Measurements from ENCODE around the gene LRRC74A.

DNA sequence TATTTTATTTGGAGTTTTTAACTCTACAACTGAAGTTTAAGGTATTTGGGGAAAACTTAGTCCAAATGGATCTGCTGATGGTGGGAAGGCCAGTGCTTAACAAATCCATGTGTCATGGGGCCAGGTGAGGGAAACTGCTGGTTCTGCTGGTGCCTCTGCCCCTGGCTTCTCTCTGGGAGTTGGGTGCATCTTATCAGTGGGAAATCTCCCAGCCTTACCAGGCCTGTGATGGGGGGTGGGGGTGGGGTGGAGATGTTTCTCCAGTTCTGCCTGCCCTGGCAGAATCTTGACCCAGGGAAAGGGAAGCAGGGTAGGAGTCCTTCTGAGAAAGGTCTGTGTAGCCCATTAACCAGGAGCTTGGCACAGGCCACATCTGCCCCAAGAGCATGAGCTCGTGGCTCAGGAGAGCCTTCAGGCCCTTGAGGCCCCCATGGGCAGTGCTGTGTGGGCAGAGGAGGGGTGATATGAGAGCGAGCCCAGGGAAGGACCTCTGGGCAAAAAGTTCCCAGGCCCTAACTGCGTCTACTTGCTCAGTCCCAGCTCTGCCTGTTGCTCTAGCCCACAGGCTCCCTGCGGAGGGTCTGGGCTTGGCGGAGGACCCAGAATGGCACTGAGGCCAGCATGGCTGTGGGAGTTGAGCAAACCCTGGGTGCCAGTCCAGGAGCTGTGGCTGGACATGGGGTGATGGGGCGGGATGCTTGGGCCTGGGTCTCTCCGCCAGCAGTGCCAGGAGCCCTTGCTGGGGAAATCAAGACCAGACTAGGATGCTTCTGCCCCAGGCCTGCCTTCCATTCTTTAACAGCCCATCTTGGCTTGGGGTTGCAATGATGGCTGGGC is 46.8 kb upstream of the LRRC74A start:
- TF ChIP-seq, protein P1, sequence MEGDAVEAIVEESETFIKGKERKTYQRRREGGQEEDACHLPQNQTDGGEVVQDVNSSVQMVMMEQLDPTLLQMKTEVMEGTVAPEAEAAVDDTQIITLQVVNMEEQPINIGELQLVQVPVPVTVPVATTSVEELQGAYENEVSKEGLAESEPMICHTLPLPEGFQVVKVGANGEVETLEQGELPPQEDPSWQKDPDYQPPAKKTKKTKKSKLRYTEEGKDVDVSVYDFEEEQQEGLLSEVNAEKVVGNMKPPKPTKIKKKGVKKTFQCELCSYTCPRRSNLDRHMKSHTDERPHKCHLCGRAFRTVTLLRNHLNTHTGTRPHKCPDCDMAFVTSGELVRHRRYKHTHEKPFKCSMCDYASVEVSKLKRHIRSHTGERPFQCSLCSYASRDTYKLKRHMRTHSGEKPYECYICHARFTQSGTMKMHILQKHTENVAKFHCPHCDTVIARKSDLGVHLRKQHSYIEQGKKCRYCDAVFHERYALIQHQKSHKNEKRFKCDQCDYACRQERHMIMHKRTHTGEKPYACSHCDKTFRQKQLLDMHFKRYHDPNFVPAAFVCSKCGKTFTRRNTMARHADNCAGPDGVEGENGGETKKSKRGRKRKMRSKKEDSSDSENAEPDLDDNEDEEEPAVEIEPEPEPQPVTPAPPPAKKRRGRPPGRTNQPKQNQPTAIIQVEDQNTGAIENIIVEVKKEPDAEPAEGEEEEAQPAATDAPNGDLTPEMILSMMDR (conservative IDR thresholded peaks at IDR 0.05; ENCODE audit: low read length) = no peak
- TF ChIP-seq EZH2phosphoT487 (IDR thresholded peaks at IDR 0.05; ENCODE audit: borderline replicate concordance) = no peak

Data from Loucy (cell line).